ENCODE data around the gene SKIL. TPM values are rescaled to one million over a fixed set of nuclear protein-coding genes. Genes with fewer than 3 reads are reported as not detected.

The SKIL gene
- total and polyA plus RNA-seq, 3 donors from 2014 or later, result 19.1 to 53.6 (median 47.4) TPM

DNA sequence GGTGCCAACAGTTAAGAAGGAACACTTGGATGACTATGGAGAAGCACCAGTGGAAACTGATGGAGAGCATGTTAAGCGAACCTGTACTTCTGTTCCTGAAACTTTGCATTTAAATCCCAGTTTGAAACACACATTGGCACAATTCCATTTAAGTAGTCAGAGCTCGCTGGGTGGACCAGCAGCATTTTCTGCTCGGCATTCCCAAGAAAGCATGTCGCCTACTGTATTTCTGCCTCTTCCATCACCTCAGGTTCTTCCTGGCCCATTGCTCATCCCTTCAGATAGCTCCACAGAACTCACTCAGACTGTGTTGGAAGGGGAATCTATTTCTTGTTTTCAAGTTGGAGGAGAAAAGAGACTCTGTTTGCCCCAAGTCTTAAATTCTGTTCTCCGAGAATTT lies 3.0 kb downstream of the SKIL start:
- TF ChIP-seq CTCF (IDR thresholded peaks at IDR 0.05) (no peak), POLR2A (IDR thresholded peaks at IDR 0.05) (no peak)
- Histone ChIP-seq H3K36me3 (ENCODE audit: low read depth, missing control alignments) (no peaks in the 10 kb centered on the region), H3K4me3 (no peak overlapping the region), H3K27ac (no peak overlapping the region), H3K4me1 (peaks cover 27% of the 10 kb centered on the region), H3K27me3 (no peaks in the 10 kb centered on the region), H3K9me3 (no peaks in the 10 kb centered on the region)
- WGBS, 2 donors, result 51 to 66% methylated on average over 5 of the region's 5 CpGs
- no peak for DNase-seq
- intact Hi-C loops (cut with DNase I; ENCODE audit: low total_unique reads), result no loop called here

GRCh38 chr3:170360916-170361315 lies 3.4 kb downstream of the SKIL start:
- intact Hi-C loops (cut with DNase I; ENCODE audit: low total_unique reads), result no loop called here
- 45 to 59% methylated on average over 5 of the region's 5 CpGs for WGBS, 2 donors
- H3K4me3 ChIP-seq, result no peak overlapping the region
- no peak for DNase-seq
- H3K27me3 ChIP-seq, result no peaks in the 10 kb centered on the region
- no peak overlapping the region for H3K27ac ChIP-seq
- no peaks in the 10 kb centered on the region for H3K9me3 ChIP-seq
- TF ChIP-seq POLR2A (IDR thresholded peaks at IDR 0.05), result no peak
- TF ChIP-seq CTCF (IDR thresholded peaks at IDR 0.05), result no peak
- H3K4me1 ChIP-seq, result peaks cover 23% of the 10 kb centered on the region
- no peaks in the 10 kb centered on the region for H3K36me3 ChIP-seq (ENCODE audit: low read depth, missing control alignments)

DNA sequence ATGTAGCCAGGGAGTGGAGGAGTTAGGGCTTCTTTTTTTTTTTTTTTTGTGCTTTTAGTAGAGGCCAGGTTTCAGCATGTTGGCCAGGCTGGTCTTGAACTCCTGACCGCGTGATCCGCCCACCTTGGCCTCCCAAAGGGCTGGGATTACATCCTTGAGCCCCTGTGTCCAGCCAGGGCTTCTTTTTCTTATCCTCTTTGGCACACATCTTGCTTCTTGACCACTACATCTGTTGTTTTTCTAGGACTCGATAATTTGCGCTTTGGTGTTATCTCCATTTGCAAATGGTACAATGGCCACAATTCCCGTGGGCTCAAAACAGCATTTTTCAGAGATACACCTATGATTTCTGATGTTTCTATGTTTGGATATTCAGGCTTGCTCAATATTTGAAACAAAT lies 4.2 kb downstream of the SKIL start:
- DNase-seq, result no peak
- H3K4me3 ChIP-seq, result no peak overlapping the region
- no peaks in the 10 kb centered on the region for H3K9me3 ChIP-seq
- no peak overlapping the region for H3K27ac ChIP-seq
- no peaks in the 10 kb centered on the region for H3K27me3 ChIP-seq
- H3K36me3 ChIP-seq (ENCODE audit: low read depth, missing control alignments), result no peaks in the 10 kb centered on the region
- no peak for TF ChIP-seq POLR2A (IDR thresholded peaks at IDR 0.05)
- TF ChIP-seq CTCF (IDR thresholded peaks at IDR 0.05), result no peak
- 45 to 59% methylated on average over 6 of the region's 6 CpGs for WGBS, 2 donors
- H3K4me1 ChIP-seq, result peaks cover 23% of the 10 kb centered on the region
- intact Hi-C loops (cut with DNase I; ENCODE audit: low total_unique reads), result no loop called here

DNA sequence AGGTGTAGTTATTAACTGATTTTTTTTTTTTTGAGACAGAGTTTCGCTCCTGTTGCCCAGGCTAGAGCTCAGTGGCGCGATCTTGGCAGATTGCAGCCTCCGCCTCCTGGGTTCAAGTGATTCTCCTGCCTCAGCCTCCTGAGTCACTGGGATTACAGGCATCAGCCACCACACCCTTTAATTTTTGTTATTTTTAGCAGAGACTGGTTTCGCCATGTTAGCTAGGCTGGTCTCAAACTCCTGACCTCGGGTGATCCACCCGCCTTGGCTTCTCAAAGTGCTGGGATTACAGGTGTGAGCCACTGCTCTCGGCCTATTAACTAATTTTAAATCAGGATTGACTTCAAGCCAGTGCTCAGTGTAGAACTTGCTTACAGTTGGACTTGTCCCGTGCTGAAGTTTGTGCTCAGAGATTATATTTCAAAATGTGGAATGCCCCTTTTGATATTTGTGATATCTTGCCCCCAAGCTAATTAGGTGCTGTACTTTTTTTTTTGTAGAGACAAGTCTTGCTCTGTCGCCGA lies 6.0 kb downstream of the SKIL start:
- no peak for DNase-seq
- Histone ChIP-seq H3K4me1 (peaks cover 28% of the 10 kb centered on the region), H3K36me3 (ENCODE audit: low read depth, missing control alignments) (no peaks in the 10 kb centered on the region), H3K9me3 (no peaks in the 10 kb centered on the region), H3K27ac (no peak overlapping the region), H3K27me3 (no peaks in the 10 kb centered on the region), H3K4me3 (no peak overlapping the region)
- TF ChIP-seq POLR2A (IDR thresholded peaks at IDR 0.05), result no peak
- 86 to 90% methylated on average over 11 of the region's 11 CpGs for WGBS, 2 donors
- intact Hi-C loops (cut with DNase I; ENCODE audit: low total_unique reads), result no loop called here

- H3K27me3 ChIP-seq, result no peaks in the 10 kb centered on the region
- TF ChIP-seq POLR2A (IDR thresholded peaks at IDR 0.05), result no peak
- TF ChIP-seq CTCF (IDR thresholded peaks at IDR 0.05), result no peak
- H3K36me3 ChIP-seq (ENCODE audit: low read depth, missing control alignments), result no peaks in the 10 kb centered on the region
- H3K4me1 ChIP-seq, result peaks cover 22% of the 10 kb centered on the region
- intact Hi-C loops (cut with DNase I; ENCODE audit: low total_unique reads), result no loop called here
- no peaks in the 10 kb centered on the region for H3K9me3 ChIP-seq
- H3K27ac ChIP-seq, result no peak overlapping the region
- no peak for DNase-seq
- WGBS, 2 donors, result 64 to 74% methylated on average over 4 of the region's 4 CpGs
- no peak overlapping the region for H3K4me3 ChIP-seq
Observed at GRCh38 chr3:170364965-170365364, 7.5 kb downstream of the SKIL start.
